Fibroblast of lung (primary cell): ENCODE measurements around the gene TRIM65. TPM values are rescaled to one million over a fixed set of nuclear protein-coding genes. Genes with fewer than 3 reads are reported as not detected.
"Not testable (repeated sequence)": the region's sequence is repeated elsewhere in the genome, so short reads cannot be mapped to it uniquely, and the experiment has no call there.

Experiments used
- DNase-seq, 2 donors: peaks; one replicate each; pipeline versions ENCODE4 v3.0.0 to v3.0.0-alpha.2; 2010; ENCODE audit warnings: low read depth in 2 of 2
- H2AFZ ChIP-seq: 2 replicates; pipeline ENCODE4 v1.5.1; 2012; ENCODE audit warnings: low read length, control low read depth, inconsistent platforms
- H3K27ac ChIP-seq: 2 replicates; pipeline ENCODE4 v1.5.1; 2011; ENCODE audit warnings: low read length, control low read depth; ENCODE audit not compliant: insufficient read depth
- H3K27me3 ChIP-seq: 2 replicates; pipeline ENCODE4 v1.5.1; 2011; ENCODE audit warnings: mild to moderate bottlenecking, low read length; ENCODE audit not compliant: control insufficient read depth, insufficient read depth
- H3K36me3 ChIP-seq: 2 replicates; pipeline ENCODE4 v1.5.1; 2011; ENCODE audit warnings: low read length; ENCODE audit not compliant: control insufficient read depth, insufficient read depth
- H3K4me1 ChIP-seq: 2 replicates; pipeline ENCODE4 v1.5.1; 2011; ENCODE audit warnings: low read length; ENCODE audit not compliant: control insufficient read depth, insufficient read depth; ENCODE audit errors: extremely low read depth
- H3K4me2 ChIP-seq: 2 replicates; pipeline ENCODE4 v1.5.1; 2011; ENCODE audit warnings: low read length, control low read depth; ENCODE audit not compliant: insufficient read depth; ENCODE audit errors: extremely low read depth
- H3K4me3 ChIP-seq, 4 experiments: fragments of 200-600 bp in 1 of 4; sonication (generic) in 1 of 4; replicated peaks in 1 of 4; 2 replicates each; pipeline ENCODE4 v1.5.1; 2011 to 2016; ENCODE audit warnings: low read length in 4 of 4, low read depth in 3 of 4, mild to moderate bottlenecking in 3 of 4, control low read depth in 2 of 4, inconsistent platforms in 1 of 4, mixed read lengths in 1 of 4; ENCODE audit not compliant: insufficient read depth in 1 of 4; ENCODE audit errors: control extremely low read depth in 1 of 4
- H3K79me2 ChIP-seq: 2 replicates; pipeline ENCODE4 v1.5.1; 2012; ENCODE audit warnings: mild to moderate bottlenecking, low read length, inconsistent platforms; ENCODE audit not compliant: control insufficient read depth, insufficient read depth
- H3K9ac ChIP-seq: 2 replicates; pipeline ENCODE4 v1.5.1; 2011; ENCODE audit warnings: mild to moderate bottlenecking, low read length, control low read depth; ENCODE audit not compliant: insufficient read depth
- H3K9me3 ChIP-seq: 2 replicates; pipeline ENCODE4 v1.5.1; 2012; ENCODE audit warnings: low read depth, low read length; ENCODE audit not compliant: control insufficient read depth, insufficient read depth
- H4K20me1 ChIP-seq: 2 replicates; pipeline ENCODE4 v1.5.1; 2011; ENCODE audit warnings: low read length; ENCODE audit not compliant: control insufficient read depth, insufficient read depth; ENCODE audit errors: extremely low read depth
- CTCF ChIP-seq, 2 donors: IDR thresholded peaks in 1 of 2; conservative IDR thresholded peaks in 1 of 2; 1 replicate in 1 of 2; 2 replicates in 1 of 2; pipeline ENCODE4 v1.5.1; 2011 to 2012; ENCODE audit warnings: low read length in 2 of 2, control low read depth in 1 of 2, inconsistent platforms in 1 of 2, low read depth in 1 of 2, mild to moderate bottlenecking in 1 of 2
- EZH2 ChIP-seq: IDR thresholded peaks from 2 replicates; pipeline ENCODE4 v1.5.1; 2012; ENCODE audit warnings: low read length, control low read depth, mild to moderate bottlenecking; ENCODE audit errors: missing control alignments
- polyA plus RNA-seq, 2 donors: library from polyadenylated mRNA; depleted of rRNA in 1 of 2; stranded (reverse) in 1 of 2; unstranded in 1 of 2; fragments of >200 nt; gene quantifications; 2 replicates each; pipeline ENCODE4 v1.2.1, GENCODE V29; 2011 to 2012; ENCODE audit warnings: missing spikeins in 1 of 2
- total RNA-seq: library from RNA; depleted of rRNA; stranded (reverse); fragments of >200 nt; gene quantifications from 2 replicates; pipeline ENCODE4 v1.2.1, GENCODE V29; 2014

The TRIM65 gene
- total and polyA plus RNA-seq, 2 donors (not counting 1 experiment from before 2014, with no cell fraction given) = 4.3 to 17.2 TPM

GRCh38 chr17:75865404-75866188 lies 31.2 kb downstream of the TRIM65 start:
- DNase-seq = not testable (repeated sequence)

GRCh38 chr17:75864887-75865286 lies 31.9 kb downstream of the TRIM65 start:
- H3K4me1 ChIP-seq = peaks cover 10% of the 10 kb centered on the region
- H3K4me3 ChIP-seq, H4K20me1 ChIP-seq, H3K4me2 ChIP-seq, H2AFZ ChIP-seq, H3K9ac ChIP-seq, DNase-seq, H3K79me2 ChIP-seq, H3K36me3 ChIP-seq, H3K27me3 ChIP-seq, H3K9me3 ChIP-seq: not testable (repeated sequence)
- peak overlapping the region; percentile 15 for H3K27ac ChIP-seq

More at GRCh38 chr17:75865404-75866188, 31.2 kb downstream of the TRIM65 start:
- not testable (repeated sequence) for H3K27me3 ChIP-seq, H4K20me1 ChIP-seq, H3K4me2 ChIP-seq, H3K36me3 ChIP-seq, H3K79me2 ChIP-seq, H3K9me3 ChIP-seq, H2AFZ ChIP-seq, H3K27ac ChIP-seq, H3K4me3 ChIP-seq, H3K9ac ChIP-seq
- peaks cover 10% of the 10 kb centered on the region for H3K4me1 ChIP-seq

DNA sequence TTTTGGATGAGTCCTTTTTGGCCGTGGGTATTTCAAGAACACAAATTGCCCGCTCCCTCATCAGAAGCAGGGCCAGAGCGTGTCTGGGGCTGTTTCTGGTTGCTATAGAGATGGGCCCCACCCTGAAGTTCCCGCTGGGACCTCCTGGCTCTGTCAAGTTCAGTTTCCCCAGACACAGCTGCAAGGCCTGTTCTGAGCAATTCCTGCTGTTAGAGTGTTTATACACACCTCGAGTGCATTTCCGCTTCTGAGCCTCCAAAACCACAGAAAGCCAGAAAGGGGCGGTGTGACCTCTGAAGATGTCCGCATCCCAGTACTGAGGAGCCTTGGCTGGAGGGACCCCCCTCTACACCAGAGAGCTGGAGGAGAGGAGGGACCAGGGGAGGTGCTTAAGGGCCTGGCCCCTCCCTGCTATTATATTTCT lies 32.3 kb downstream of the TRIM65 start:
- Histone ChIP-seq H3K27me3 (no peaks in the 10 kb centered on the region), H3K27ac (peak overlapping the region; percentile 50), H3K9me3 (no peaks in the 10 kb centered on the region), H3K4me1 (peaks cover 8% of the 10 kb centered on the region), H3K79me2 (no peaks in the 10 kb centered on the region), H3K4me3 (no peak overlapping the region), H2AFZ (no peak overlapping the region), H3K36me3 (no peaks in the 10 kb centered on the region), H3K4me2 (peak overlapping the region; percentile 44), H3K9ac (peak overlapping the region; percentile 17), H4K20me1 (no peaks in the 10 kb centered on the region)
- DNase-seq = peak; percentile 60 to 96
- TF ChIP-seq CTCF (conservative IDR thresholded peaks at IDR 0.05 in 1 of 2, IDR thresholded peaks at IDR 0.05 in 1 of 2; ENCODE audit: low read depth in 1 of 2, low read length in 2 of 2) (no peak), EZH2 (no peak)

DNA sequence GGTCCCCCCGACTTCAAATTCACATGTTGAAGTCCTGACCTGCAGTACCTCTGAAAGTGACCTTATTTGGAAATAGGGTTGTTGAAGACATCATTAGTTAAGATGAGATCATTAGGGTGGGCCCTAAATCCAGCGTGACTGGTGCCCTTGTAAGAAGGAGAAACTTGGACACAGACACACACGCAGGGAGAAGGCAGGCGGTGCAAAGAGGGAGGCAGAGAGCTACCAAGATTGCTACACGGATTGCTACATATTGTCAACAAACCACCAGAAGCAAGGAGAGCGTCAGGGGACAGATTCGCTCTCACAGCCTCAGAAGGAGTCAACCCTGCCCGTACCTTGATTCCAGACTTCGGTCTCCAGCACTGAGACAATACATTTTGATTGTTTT lies 34.8 kb downstream of the TRIM65 start:
- Histone ChIP-seq H3K4me2 (no peak overlapping the region), H2AFZ (no peak overlapping the region)
- DNase-seq = peak in 1 of 2 donors; percentile 54

DNA sequence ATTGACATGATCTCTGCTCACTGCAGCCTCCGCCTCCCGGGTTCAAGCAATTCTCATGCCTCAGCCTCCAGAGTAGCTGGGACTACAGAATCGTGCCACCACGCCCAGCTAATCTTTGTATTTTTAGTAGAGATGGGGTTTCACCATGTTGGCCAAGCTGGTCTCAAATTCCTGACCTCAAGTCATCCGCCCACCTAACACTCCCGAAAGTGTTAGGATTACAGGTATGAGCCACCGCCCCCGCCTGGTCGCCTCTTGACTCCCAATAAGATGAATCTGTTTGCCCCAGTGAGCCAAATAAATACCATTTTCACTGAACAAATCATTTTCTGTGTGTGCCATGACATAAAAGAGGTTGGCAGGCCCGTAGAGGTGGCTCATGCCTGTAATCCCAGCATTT lies 37.4 kb downstream of the TRIM65 start:
- H3K27me3 ChIP-seq, H3K4me3 ChIP-seq, H3K79me2 ChIP-seq, H4K20me1 ChIP-seq, H2AFZ ChIP-seq, H3K9me3 ChIP-seq, H3K36me3 ChIP-seq, H3K9ac ChIP-seq, DNase-seq, H3K4me1 ChIP-seq, H3K4me2 ChIP-seq, H3K27ac ChIP-seq: not testable (repeated sequence)

More for the DNA sequence above, 34.8 kb downstream of the TRIM65 start:
- no peak overlapping the region for H3K4me3 ChIP-seq
- no peak overlapping the region for H3K9ac ChIP-seq
- H3K27ac ChIP-seq = no peak overlapping the region
- no peaks in the 10 kb centered on the region for H3K27me3 ChIP-seq
- no peaks in the 10 kb centered on the region for H3K9me3 ChIP-seq
- H4K20me1 ChIP-seq = no peaks in the 10 kb centered on the region
- no peaks in the 10 kb centered on the region for H3K36me3 ChIP-seq
- TF ChIP-seq CTCF (conservative IDR thresholded peaks at IDR 0.05 in 1 of 2, IDR thresholded peaks at IDR 0.05 in 1 of 2; ENCODE audit: low read depth in 1 of 2, low read length in 2 of 2) = no peak
- no peak for TF ChIP-seq EZH2
- H3K79me2 ChIP-seq = no peaks in the 10 kb centered on the region
- H3K4me1 ChIP-seq = peaks cover 3% of the 10 kb centered on the region
